ENCODE measurements around the gene GULP1.

DNA sequence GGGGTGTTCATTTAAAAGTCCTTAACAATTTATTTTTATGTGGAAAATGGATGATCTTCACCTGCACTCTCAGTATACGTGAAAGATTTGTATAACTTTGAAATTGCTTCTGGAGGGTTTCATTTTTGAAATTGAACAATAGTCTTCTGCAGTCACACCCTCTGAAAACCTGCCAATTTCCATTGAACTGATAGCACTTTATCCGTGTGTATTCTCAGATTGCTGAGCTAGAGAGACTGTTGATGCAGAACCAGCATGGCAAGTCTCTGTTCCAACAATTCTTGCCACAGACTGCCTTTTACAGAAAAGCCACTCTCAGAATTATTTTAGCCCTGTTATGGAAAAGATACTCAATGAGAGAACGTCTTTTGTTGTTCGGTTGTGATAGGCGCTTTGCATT lies 6.6 kb upstream of the GULP1 start:
- TF ChIP-seq POLR2AphosphoS5 (IDR thresholded peaks at IDR 0.05; ENCODE audit: low read depth, low read length) (no peak), TAF1 (IDR thresholded peaks at IDR 0.05; ENCODE audit: borderline replicate concordance, insufficient read depth, low read length) (no peak), SIN3A (IDR thresholded peaks at IDR 0.05; ENCODE audit: borderline replicate concordance, insufficient read depth, low read length) (no peak), FOXP2 (optimal IDR thresholded peaks at IDR 0.05; ENCODE audit: borderline replicate concordance, extremely low read depth, extremely low read length, insufficient read depth) (no peak)
- TF ChIP-seq, protein P1, sequence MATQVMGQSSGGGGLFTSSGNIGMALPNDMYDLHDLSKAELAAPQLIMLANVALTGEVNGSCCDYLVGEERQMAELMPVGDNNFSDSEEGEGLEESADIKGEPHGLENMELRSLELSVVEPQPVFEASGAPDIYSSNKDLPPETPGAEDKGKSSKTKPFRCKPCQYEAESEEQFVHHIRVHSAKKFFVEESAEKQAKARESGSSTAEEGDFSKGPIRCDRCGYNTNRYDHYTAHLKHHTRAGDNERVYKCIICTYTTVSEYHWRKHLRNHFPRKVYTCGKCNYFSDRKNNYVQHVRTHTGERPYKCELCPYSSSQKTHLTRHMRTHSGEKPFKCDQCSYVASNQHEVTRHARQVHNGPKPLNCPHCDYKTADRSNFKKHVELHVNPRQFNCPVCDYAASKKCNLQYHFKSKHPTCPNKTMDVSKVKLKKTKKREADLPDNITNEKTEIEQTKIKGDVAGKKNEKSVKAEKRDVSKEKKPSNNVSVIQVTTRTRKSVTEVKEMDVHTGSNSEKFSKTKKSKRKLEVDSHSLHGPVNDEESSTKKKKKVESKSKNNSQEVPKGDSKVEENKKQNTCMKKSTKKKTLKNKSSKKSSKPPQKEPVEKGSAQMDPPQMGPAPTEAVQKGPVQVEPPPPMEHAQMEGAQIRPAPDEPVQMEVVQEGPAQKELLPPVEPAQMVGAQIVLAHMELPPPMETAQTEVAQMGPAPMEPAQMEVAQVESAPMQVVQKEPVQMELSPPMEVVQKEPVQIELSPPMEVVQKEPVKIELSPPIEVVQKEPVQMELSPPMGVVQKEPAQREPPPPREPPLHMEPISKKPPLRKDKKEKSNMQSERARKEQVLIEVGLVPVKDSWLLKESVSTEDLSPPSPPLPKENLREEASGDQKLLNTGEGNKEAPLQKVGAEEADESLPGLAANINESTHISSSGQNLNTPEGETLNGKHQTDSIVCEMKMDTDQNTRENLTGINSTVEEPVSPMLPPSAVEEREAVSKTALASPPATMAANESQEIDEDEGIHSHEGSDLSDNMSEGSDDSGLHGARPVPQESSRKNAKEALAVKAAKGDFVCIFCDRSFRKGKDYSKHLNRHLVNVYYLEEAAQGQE (IDR thresholded peaks at IDR 0.05; ENCODE audit: insufficient read depth in 1 of 2, low read depth in 2 of 2, low read length in 2 of 2): no peak
